ENCODE measurements around the gene SUPT5H.

DNA sequence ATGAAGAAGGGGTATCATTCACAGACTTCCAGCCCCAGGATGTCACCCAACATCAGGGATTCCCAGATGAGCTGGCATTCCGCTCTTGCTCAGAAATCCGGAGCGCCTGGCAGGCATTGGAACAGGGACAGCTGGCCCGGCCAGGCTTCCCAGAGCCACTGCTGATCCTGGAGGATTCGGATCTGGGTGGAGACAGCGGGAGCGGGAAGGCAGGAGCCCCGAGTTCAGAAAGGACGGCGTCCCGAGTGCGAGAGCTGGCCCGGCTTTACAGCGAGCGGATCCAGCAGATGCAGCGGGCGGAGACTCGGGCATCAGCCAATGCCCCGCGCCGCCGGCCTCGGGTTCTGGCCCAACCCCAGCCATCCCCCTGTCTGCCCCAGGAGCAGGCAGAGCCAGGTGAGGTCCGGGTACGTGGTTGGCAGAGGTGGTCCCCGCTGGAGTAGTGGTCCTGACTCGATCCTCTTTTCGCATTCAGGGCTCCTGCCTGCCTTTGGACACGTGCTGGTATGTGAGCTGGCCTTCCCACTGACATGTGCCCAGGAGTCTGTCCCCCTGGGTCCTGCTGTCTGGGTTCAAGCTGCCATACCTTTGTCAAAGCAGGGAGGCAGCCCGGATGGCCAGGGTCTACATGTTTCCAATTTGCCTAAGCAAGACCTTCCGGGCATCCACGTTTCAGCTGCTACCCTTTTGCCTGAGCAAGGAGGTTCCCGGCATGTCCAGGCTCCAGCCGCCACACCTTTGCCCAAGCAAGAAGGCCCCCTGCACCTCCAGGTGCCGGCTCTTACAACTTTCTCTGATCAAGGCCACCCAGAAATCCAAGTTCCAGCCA is 21.9 kb upstream of the SUPT5H start:
- no peak for TF ChIP-seq POLR2A (IDR thresholded peaks at IDR 0.05; ENCODE audit: low read length)
- no peak for TF ChIP-seq GATA1 (IDR thresholded peaks at IDR 0.05; ENCODE audit: low read depth, low read length)

Data from erythroblast (primary cell).